OCI-M1 (cell line): Measurements from ENCODE around the gene LRMDA.
"Not testable (repeated sequence)": the region's sequence is repeated elsewhere in the genome, so short reads cannot be mapped to it uniquely, and the experiment has no call there.

Experiments used
- DNase-seq: peaks from one replicate; lab custom pipeline; 2025; lab: John Stamatoyannopoulos, UW

LRMDA gene

DNA sequence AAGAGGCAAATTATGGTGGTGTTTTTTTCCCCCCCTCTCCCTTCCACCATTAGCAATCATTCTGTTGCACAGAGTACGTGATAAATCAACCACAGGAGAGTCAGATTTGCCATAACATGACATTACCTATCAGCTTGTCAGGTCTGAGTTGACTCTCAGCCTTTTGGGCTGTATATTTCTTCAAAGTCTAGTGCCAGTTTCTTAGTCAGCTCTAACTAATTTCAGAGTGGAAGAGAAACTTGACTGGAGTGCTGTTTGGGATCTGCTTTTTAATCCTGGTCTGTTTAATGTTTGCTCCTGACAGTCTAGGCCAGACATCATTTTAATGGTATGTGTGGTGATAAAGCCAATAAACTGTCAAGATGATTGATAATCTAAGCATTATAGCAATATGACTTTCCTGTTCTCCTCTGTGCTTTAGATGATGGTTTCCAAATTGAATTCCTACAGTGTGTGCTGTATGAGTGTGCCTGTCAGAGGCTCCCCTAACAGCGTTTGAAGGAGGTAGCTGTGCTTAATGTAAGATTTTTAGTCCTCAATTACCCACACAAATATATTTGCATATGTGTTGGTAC is 76.9 kb downstream of the LRMDA start:
- DNase-seq: no peak

DNA sequence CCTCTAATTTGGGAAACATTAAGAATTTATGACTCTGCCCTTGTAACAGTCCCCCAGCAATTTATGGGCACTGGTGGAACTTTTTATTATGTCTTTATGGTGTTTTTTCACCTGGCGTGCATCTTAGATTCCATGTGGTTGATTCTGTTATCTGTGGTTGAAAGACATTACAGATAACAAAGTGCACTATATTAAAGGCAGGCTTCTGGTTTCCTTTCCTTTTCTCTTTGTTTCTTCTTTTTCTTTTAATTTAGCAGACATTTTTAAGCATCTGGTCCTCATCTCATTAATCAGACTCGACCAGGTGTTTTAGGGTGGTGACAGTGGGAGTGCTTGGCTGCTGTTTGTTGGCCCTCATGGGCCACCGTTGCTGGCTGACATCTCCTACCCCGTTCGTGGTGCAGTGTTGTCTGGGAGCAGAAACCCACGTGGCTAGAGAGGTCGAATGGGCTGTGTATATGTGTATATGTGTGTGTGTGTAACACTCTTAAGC is 77.4 kb downstream of the LRMDA start:
- no peak for DNase-seq

DNA sequence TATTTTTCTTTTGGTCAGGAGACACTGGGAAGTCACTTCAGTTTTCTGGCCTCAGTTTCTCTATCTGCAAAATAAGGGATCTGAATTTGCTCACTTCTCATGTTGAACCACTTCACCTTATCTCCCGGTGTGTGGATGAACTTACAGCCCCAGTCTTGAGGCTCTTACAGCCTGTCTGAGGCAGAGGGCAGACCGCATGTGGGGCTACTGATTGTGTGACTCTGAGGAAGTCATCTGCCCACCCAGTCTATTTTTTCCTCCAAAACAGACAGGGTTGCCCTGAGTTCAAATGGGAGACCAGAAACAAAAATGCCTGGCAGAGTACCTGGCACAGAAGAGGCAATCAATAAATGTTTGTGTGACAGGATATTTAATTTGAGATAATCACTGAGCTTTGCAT is 78.3 kb downstream of the LRMDA start:
- DNase-seq: no peak

DNA sequence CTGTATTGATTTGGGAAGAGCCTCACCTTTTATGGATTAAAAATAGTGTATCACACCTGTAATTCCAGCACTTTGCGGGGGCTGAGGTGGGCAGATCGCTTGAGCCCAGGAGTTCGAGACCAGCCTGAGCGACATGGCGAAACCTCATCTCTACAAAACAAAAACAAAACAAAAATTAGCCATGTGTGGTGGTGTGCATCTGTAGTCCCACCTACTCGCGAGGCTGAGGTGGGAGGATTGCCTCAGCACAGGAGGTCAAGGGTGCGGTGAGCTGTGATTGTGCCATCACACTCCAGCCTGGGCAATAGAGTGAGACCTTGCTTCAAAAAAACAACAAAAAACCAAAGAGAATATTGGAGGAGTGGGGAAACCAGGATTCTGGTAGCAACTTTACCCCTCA is 79.6 kb downstream of the LRMDA start:
- no peak for DNase-seq

DNA sequence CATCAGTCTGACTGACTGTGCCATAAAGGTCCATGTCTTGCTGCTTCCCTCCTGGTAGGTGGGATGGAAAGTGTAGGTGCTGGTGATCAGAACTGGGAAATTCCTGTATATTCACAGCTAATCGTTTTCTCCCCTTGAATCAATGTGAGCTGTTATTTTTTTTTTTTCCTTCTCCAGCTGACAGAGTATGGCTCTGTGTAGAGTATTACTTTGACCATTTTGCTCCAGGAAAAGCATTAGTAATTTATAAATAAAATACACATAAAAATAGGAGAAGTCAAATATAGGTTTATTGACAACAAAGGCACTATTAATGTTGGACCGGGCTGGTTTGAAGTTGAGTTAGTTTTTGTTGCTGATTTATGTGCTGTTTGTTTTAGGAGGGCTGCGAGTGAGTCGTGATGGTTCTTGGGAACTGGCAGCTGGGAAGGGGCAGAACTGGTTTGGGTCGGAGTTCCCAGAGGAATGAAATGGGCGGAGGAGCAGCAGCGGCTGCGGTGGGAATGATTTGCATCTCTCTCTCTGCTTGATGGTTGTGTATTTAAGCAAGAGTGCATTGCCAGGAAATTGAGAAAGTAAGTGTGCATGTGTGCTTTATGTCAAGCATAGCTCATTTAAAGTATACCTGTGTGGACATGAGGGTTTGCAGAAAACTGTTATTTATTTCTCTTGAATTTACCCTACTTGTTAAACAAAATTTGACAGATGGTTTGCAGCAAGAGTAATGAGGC is 80.9 kb downstream of the LRMDA start:
- no peak for DNase-seq

DNA sequence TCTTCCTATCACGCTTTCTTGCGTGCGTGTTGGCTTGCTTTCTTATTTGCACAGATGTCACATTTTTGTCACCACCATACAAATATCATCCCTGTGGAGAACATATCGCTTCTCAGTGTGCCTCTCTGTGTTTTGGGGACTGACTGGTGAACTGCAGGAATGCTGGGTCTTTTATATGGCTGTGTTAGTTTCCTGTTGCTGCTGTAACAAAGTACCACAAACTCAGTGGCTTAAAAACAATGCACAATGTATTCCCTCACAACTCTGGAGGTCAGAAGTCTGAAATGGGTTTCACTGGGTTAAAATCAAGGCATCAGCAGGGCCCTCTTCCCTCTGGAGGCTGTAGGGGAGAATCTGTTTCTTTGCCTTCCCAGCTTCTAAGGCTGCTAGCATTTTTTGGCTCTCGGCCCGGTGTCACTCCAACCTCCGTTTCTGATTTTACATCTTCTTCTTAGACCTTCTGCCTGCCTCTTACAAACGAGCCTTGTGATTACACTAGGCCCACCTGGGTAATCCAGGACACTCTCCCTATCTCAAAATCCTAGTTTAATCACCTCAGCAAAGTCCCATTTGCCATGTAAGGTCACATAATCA is 82.0 kb downstream of the LRMDA start:
- no peak for DNase-seq

DNA sequence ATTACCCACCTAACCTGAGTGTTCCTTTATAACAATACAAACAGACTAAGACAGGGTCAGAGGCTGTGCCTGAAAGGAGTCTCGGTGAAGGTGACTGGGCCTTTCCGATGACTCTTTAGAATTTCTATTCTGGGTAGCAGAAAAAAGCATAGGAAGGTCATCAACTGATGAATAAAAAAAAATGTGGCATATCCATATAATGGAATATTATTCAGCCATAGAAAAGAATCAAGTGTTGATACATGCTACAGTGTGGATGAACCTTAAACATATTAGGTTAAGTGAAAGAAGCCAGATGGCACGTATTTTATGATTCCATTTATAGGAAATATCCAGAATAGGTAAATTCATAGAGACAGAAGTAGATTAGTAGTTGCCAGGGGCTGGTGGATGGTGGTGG is 83.4 kb downstream of the LRMDA start:
- no peak for DNase-seq

DNA sequence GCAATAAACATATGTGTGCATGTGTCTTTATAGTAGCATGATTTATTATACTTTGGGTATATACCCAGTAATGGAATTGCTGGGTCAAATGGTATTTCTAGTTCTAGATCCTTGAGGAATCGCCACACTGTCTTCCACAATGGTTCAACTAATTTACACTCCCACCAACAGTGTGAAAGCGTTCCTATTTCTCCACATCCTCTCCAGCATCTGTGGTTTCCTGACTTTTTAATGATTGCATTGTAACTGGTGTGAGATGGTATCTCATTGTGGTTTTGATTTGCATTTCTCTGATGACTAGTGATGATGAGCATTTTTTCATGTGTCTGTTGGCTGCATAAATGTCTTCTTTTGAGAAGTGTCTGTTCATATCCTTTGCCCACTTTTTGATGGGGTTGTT is 84.7 kb downstream of the LRMDA start:
- not testable (repeated sequence) for DNase-seq

DNA sequence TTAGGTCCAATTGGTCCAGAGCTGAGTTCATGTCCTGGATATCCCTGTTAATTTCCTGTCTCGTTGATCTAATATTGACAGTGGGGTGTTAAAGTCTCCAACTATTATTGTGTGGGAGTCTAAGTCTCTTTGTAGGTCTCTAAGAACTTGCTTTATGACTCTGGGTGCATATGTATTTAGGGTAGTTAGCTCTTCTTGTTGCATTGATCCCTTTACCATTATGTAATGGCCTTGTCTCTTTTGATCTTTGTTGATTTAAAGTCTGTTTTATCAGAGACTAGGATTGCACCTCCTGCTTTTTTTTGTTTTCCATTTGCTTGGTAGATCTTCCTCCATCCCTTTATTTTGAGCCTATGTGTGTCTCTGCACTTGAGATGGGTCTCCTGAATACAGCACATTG is 87.8 kb downstream of the LRMDA start:
- not testable (repeated sequence) for DNase-seq

DNA sequence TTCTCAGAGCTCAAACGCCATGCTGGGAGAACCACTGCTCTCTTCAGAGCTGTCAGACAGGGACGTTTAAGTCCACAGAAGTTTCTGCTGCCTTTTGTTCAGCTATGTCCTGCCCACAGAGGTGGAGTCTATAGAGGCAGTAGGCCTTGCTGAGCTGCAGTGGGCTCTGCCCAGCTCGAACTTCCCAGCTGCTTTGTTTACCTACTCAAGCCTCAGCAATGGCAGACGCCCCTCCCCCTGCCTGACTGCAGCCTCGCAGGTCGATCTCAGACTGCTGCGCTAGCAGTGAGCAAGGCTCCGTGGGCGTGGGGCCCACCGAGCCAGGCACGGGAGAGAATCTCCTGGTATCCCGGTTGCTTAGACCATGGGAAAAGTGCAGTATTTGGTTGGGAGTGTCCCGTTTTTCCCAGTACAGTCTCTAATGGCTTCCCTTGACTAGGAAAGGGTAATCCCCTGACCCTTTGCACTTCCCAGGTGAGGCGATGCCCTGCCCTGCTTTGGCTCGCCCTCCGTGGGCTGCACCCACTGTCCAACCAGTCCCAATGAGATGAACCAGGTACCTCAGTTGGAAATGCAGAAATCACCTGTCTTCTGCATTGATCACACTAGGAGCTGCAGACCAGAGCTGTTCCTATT is 89.9 kb downstream of the LRMDA start:
- DNase-seq: not testable (repeated sequence)

DNA sequence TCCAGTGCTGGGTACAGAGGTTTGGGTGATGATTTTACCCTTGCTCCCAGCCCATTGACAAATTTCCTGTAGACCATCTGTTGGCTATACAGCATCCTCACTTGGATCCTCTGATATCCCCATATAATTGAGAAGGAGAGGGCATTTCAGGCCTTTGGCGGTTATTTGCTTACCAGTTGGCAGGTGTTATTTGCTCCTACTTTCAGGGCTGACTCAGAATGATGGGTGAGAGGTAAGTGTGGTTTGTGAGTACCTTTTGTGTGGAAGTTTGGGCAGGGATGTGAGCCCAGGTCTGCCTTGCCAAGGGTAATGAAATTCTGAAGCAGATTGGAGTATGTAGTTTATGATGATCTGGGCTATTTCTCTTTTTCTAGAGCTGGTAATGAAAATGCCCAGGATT is 93.6 kb downstream of the LRMDA start:
- no peak for DNase-seq

DNA sequence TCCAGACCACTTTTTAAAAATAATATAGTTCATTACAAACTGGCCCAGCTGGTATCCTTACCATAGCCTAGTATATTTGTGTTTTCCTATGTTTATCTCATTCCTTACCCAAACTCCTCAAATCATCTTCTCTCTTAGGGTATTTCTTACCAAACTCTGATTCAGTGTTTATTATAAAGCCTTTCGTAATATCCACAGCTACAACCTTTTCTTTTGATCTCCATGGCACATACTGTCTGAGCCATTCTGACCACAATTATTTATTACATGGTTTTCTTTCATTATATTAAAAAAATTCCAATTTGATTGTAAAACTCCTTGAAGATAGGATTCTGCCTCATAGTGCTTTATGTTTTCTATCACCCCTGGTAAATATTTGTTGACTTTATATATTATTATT is 94.2 kb downstream of the LRMDA start:
- DNase-seq: no peak

DNA sequence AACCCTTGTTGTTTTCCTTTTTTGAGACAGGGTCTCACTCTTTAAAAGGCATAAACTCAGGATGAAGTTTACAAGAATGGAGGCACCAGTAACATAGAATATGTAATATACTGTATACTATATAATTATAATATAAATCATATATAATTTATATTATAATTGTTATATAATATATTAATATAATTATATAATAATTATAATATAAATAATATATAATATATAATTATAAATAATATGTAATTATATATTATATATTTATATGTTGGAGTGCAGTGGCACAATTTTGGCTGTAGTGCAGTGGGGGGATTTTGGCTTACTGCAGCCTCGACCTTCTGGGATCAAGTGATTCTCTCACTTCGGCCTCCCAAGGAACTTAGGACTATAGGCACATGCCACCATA is 96.1 kb downstream of the LRMDA start:
- no peak for DNase-seq

DNA sequence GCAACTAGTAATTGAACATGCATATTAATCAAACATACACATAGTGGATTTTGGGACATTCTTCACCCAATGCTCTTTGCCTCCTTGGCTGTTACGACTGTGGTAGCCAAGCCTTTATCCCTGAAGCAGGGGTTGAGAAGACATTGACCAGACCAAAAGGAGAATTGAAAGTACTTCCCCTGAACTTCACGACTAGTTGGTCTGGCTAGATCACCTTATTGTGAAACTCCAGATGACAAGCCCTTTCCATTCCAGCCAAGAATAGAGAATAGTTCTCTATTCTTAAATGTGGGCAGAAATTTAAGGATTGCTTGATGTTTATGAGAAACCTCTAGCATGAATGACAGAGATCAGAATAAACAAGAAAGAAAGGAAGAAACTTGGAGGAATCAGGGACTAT is 97.0 kb downstream of the LRMDA start:
- no peak for DNase-seq

DNA sequence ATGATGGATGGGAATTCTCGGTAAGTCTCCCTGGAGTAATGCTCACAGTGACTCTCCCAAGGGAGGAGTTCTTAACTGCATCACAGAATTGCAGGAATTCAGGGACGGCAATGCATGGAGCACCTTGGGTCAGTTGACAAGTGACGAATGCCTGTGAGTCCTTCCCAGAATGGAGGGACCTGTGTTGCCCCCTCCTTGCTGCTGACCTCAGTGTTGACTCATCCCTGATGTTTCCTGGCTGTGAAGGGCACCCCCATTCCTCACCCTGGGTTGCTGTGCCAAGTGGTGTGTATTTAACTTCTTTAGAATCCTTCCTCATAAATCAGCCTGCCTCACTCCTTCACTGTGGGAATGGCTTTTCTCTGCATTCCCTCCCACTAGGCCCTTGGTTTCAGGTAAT is 98.9 kb downstream of the LRMDA start:
- DNase-seq: no peak

DNA sequence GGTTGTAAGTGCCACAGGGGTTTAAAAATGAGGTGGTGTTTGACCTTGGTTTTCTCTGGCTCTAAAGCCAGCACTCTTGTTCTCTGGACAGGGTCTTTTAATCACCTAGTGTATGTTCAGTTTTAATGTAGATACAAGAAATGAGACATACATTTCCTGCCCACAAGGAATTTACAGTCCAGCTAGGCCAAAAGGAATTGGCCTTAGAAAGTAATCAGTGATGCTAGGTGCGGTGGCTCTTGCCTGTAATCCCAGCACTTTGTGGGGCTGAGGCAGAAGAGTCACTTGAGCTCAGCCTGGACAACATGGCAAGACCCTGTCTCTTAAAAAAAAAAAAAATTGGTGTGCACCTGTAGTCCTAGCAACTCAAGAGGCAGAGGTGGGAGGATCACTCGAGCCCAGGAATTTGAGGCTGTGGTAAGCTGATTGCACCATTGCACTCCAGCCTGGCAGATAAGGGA is 100.2 kb downstream of the LRMDA start:
- peak; percentile 8 for DNase-seq

DNA sequence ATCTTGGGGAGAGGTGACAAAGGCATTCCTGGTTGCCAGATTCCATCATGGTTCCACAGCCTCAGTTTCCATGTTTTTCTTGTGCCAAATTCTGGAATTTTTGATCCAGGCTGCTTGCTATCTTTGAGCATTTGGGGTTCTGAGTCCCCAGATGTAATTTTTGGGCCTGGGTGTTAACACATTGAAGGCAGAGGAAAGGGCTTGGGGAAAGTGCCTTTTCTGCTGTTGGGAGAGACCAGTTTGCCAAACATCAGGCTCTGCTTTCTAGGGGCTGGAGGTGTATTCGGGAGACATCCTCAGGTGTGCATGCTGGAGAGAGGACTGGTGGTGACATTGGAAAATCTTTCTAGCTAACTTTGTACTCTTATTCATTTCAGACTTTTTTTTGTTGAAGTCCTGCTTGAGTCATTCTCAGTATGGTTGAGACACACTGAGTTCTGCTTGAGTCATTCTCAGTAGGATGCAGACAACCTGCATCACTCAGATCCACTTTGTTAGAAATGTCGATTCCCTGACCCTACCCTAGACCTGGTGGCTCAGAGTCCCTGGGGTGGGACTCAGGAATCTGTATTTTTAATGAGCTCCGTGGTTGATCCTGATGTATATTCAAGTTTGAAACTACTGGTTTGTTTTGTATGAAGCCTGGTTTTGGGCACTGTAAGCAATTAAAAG is 101.0 kb downstream of the LRMDA start:
- DNase-seq: no peak

DNA sequence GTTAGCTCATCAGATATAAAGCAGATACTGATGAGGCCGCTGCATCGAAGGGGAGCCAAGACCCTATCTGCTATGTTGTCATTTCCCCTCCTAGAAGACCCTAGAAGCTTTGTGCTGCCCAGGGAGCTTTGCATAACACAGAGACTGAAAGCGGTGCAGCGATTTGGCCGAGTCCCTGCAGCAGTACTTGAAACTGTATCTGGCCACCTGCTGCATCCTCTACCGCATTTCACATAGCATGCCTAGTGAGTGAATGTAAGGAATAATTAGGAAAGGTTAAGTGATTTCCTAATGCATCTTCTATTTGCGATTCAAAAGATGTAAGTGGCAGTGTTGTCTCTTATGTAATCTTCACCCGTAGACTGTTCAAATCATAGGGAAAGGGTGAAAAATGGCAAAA is 106.7 kb downstream of the LRMDA start:
- no peak for DNase-seq

DNA sequence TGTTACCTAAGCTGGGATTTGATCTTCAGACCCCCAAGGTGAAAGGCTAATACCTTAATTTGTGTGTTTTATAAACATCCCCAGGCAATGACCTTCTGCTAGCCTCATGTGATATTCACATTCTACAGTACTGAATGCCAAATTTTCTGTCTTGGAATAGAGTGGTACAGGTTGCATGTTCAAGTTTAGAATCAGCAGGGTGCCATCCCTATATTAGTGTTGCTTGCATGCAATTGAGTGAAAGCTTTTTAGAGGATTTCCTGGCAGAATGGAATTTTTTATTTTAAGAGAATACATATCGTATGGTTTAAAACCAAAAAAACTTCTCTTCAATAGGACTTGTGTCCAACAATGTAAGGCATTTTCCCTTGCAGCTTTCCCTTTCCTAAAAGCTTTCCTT is 107.3 kb downstream of the LRMDA start:
- DNase-seq: no peak

DNA sequence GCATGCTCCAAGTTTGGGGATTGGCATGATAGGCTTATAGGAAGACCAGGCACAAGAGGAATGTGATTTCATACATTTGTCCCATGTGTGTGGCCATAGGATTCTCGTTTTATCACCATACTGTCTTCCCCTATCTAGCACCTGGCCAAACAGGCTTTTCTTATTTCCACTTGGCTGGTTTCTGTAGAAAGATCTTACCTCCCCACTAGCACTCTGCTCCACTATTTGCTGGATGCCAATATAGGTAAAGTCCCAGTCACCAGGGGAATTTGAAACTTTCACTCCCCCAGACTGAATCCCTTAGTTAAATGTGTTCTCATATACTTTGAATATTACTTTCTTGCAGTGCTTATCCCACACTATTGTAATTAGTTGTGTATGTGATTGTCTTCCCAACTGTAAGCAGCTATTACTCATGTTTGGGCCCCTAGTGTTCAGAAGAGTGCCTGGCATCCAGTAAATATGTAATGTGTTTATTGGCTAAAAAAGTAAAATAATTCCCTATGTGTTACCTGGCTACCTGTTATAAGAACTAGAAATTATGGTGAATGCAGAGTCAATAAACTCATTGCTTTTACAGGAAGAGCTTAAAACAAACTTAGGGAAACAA is 109.0 kb downstream of the LRMDA start:
- DNase-seq: no peak

DNA sequence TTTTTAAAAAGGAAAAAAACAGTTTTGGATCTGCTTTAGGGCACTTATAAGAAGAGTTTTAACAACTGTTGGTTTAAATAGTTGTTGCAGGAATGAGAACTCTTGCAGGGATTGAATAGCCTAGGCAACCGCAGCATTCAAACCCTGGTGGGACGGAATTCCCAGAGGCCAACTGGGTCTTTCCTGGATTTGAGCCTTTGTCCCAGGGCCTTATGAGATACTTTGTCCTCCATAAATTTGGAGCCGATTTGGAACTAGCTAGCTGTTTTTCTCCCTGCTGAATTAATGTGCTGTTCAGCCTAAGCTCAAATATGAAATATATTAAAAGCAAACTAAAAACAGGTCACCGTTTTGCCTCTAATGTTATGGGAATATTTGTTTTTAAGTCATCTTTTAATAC is 109.6 kb downstream of the LRMDA start:
- DNase-seq: no peak

DNA sequence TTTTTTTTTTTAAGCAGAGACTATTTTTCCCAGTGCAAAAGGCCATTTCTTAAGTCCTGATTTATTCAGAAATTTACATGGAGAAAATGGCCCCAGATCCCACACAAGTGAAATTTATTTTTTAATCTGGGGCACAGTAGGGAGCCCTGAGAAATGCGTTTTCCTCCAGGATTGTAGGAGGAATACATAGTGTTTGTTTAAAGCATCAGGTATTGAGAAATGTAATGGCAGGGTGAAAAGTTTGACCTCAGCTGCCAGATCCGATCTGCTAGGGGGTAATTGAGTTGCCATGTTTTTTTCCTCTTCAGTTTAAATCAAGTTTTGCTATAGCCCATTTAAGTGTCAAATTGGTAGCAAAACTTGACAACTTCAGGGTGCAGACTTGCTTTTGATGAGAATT is 110.0 kb downstream of the LRMDA start:
- no peak for DNase-seq
